NCI-H1436 treated with DMSO at 0.1 percent for 48 hours (cell line): Measurements from ENCODE around the gene POLN.

Experiments used
- DNase-seq: peaks from one replicate; lab custom pipeline; 2025; lab: John Stamatoyannopoulos, UW

The POLN gene

GRCh38 chr4:2069986-2070385, 171.9 kb downstream of the POLN start:
- DNase-seq: no peak

GRCh38 chr4:2069161-2069971, 172.6 kb downstream of the POLN start:
- no peak for DNase-seq

- no peak for DNase-seq
Observed at GRCh38 chr4:2068566-2068965, 173.4 kb downstream of the POLN start.

- no peak for DNase-seq
Observed at GRCh38 chr4:2068198-2068470, 173.8 kb downstream of the POLN start.

GRCh38 chr4:2067446-2068197, 174.3 kb downstream of the POLN start:
- DNase-seq: no peak

GRCh38 chr4:2066571-2067445, 175.1 kb downstream of the POLN start:
- DNase-seq: no peak

GRCh38 chr4:2066011-2066551, 175.8 kb downstream of the POLN start:
- DNase-seq: no peak

GRCh38 chr4:2065106-2065930, 176.6 kb downstream of the POLN start:
- DNase-seq: no peak

GRCh38 chr4:2064276-2064991, 177.5 kb downstream of the POLN start:
- no peak for DNase-seq

GRCh38 chr4:2063557-2064275, 178.2 kb downstream of the POLN start:
- DNase-seq: no peak

GRCh38 chr4:2062808-2063524, 179.0 kb downstream of the POLN start:
- no peak for DNase-seq

GRCh38 chr4:2062168-2062807, 179.6 kb downstream of the POLN start:
- no peak for DNase-seq

- DNase-seq: no peak
Observed at GRCh38 chr4:2061186-2062131, 180.5 kb downstream of the POLN start.

GRCh38 chr4:2060611-2061185, 181.2 kb downstream of the POLN start:
- DNase-seq: no peak

- DNase-seq: no peak
Observed at GRCh38 chr4:2059726-2060602, 182.0 kb downstream of the POLN start.

GRCh38 chr4:2059046-2059725, 182.7 kb downstream of the POLN start, which contains the start of gene NAT8L:
TSS of gene NAT8L (plus strand) at chr4:2059327. CDS start at chr4:2059512, 185 bp downstream.
- DNase-seq: peak; percentile 14
